Natural killer cell (primary cell): Measurements from ENCODE around the gene SPECC1. TPM values are rescaled to one million over a fixed set of nuclear protein-coding genes. Genes with fewer than 3 reads are reported as not detected.

Experiments
- ATAC-seq, 3 donors: fragments of 150-1000 bp in 2 of 3; fragments of 200-7000 bp in 1 of 3; cut with Tn5 transposase; 1 replicate in 1 of 3; 2 replicates in 2 of 3; pipeline ENCODE4 v1.10.0; 2021; ENCODE audit warnings: mild to moderate bottlenecking in 2 of 3, moderate library complexity in 2 of 3
- DNase-seq, 2 donors: peaks; one replicate each; pipeline versions ENCODE4 v3.0.0 to v3.0.0-alpha.2; 2013 to 2021; ENCODE audit warnings: mixed read lengths in 1 of 2
- H3K27ac ChIP-seq: one replicate; pipeline ENCODE4 v1.5.1; 2013; ENCODE audit warnings: mild to moderate bottlenecking, low read length
- H3K27me3 ChIP-seq: one replicate; pipeline ENCODE4 v1.6.1; 2013; ENCODE audit warnings: low read length; ENCODE audit not compliant: control insufficient read depth, insufficient read depth
- H3K36me3 ChIP-seq: one replicate; pipeline ENCODE4 v1.6.1; 2013; ENCODE audit warnings: low read length; ENCODE audit not compliant: control insufficient read depth, insufficient read depth
- H3K4me1 ChIP-seq: one replicate; pipeline ENCODE4 v1.6.1; 2013; ENCODE audit warnings: low read length; ENCODE audit not compliant: control insufficient read depth, insufficient read depth
- H3K4me3 ChIP-seq: one replicate; pipeline ENCODE4 v1.5.1; 2013; ENCODE audit warnings: low read length
- H3K9me3 ChIP-seq: one replicate; pipeline ENCODE4 v1.6.1; 2013; ENCODE audit warnings: low read length; ENCODE audit not compliant: control insufficient read depth, insufficient read depth
- H3K27ac Mint-ChIP-seq, 2 donors: one replicate each; pipeline ENCODE4 v1.8.0; 2022; ENCODE audit warnings: mild to moderate bottlenecking in 2 of 2, mixed read lengths in 2 of 2, moderate library complexity in 1 of 2
- H3K27me3 Mint-ChIP-seq, 2 donors: one replicate each; pipeline ENCODE4 v1.8.0; 2022; ENCODE audit warnings: low read depth in 2 of 2, mixed read lengths in 2 of 2
- H3K36me3 Mint-ChIP-seq: one replicate; pipeline ENCODE4 v1.8.0; 2022; ENCODE audit warnings: mixed read lengths
- H3K4me1 Mint-ChIP-seq, 2 donors: one replicate each; pipeline ENCODE4 v1.8.0; 2022; ENCODE audit warnings: mixed read lengths in 2 of 2
- H3K4me3 Mint-ChIP-seq: one replicate; pipeline ENCODE4 v1.8.0; 2022; ENCODE audit warnings: mild to moderate bottlenecking, moderate library complexity, mixed read lengths
- H3K9me3 Mint-ChIP-seq, 2 donors: one replicate each; pipeline ENCODE4 v1.8.0; 2022; ENCODE audit warnings: mixed read lengths in 2 of 2
- CTCF ChIP-seq: fragments of 200-600 bp; IDR thresholded peaks from one replicate; pipeline ENCODE4 v1.8.0; 2022; ENCODE audit warnings: antibody characterized with exemption
- WGBS: methylation state at CpG from one replicate; pipeline ENCODE4 v1.1.7; 2013; ENCODE audit warnings: missing lambda C conversion rate; ENCODE audit not compliant: insufficient coverage; 5-methylcytosine and 5-hydroxymethylcytosine counted together
- intact Hi-C: fragments of 100-400 bp; cut with micrococcal nuclease; formaldehyde crosslinking; loops from one replicate; pipeline ENCODE4 v1.14.2; 2022
- total RNA-seq, 4 donors: library from RNA; stranded (reverse); fragments of 120-200 nt in 1 of 4; gene quantifications; one replicate each; pipeline versions ENCODE4 v1.2.3 to v1.2.4, GENCODE V29; 2013 to 2022

Gene SPECC1
- total RNA-seq, 3 donors from 2014 or later (not counting 1 experiment from before 2014, with no cell fraction given) = 29.3 to 45.1 (median 37.2) TPM

GRCh38 chr17:19996502-19996901, 12.7 kb upstream of the SPECC1 start:
- Mint-ChIP-seq H3K27ac (no peak overlapping the region), H3K4me3 (no peak overlapping the region), H3K9me3 (no peaks in the 10 kb centered on the region), H3K27me3 (peaks cover 7 to 21% of the 10 kb centered on the region in 2 donors), H3K4me1 (no peaks in the 10 kb centered on the region), H3K36me3 (no peaks in the 10 kb centered on the region)
- no peak overlapping the region for H3K4me3 ChIP-seq
- DNase-seq = no peak
- intact Hi-C loops = no loop called here
- H3K27me3 ChIP-seq = no peaks in the 10 kb centered on the region
- H3K36me3 ChIP-seq = no peaks in the 10 kb centered on the region
- no peak for TF ChIP-seq CTCF
- no peak overlapping the region for H3K27ac ChIP-seq
- peaks cover 5% of the 10 kb centered on the region for H3K4me1 ChIP-seq
- WGBS = 22% methylated on average over 5 of the region's 5 CpGs
- no peaks in the 10 kb centered on the region for H3K9me3 ChIP-seq
- no peak for ATAC-seq

- peak overlapping the region; percentile 89 for H3K4me3 Mint-ChIP-seq
- peaks cover 10% of the 10 kb centered on the region for H3K27me3 ChIP-seq
- no peaks in the 10 kb centered on the region for H3K9me3 Mint-ChIP-seq
- TF ChIP-seq CTCF = no peak
- peaks cover 10% of the 10 kb centered on the region for H3K4me1 ChIP-seq
- H3K27ac ChIP-seq = no peak overlapping the region
- peak overlapping the region; percentile 59 for H3K4me3 ChIP-seq
- peak in 1 of 2 donors; percentile 47 for DNase-seq
- 35% methylated on average over 35 of the region's 35 CpGs for WGBS
- H3K9me3 ChIP-seq = no peaks in the 10 kb centered on the region
- no peaks in the 10 kb centered on the region for H3K36me3 Mint-ChIP-seq
- H3K27ac Mint-ChIP-seq = peak overlapping the region in 1 of 2 donors; percentile 67
- intact Hi-C loops = no loop called here
- peaks cover 40 to 60% of the 10 kb centered on the region in 2 donors for H3K27me3 Mint-ChIP-seq
- peaks cover 16 to 17% of the 10 kb centered on the region in 2 donors for H3K4me1 Mint-ChIP-seq
- no peaks in the 10 kb centered on the region for H3K36me3 ChIP-seq
- ATAC-seq = peak; percentile 11 to 30 (median 19)
These were observed 712 bp upstream of the SPECC1 start for GRCh38 chr17:20008242-20009051.

- peak overlapping the region in 1 of 2 donors; percentile 67 for H3K27ac Mint-ChIP-seq
- Histone ChIP-seq H3K27me3 (peaks cover 12% of the 10 kb centered on the region), H3K4me3 (peak overlapping the region; percentile 59), H3K36me3 (no peaks in the 10 kb centered on the region), H3K27ac (no peak overlapping the region), H3K4me1 (peaks cover 10% of the 10 kb centered on the region), H3K9me3 (no peaks in the 10 kb centered on the region)
- peaks cover 16 to 17% of the 10 kb centered on the region in 2 donors for H3K4me1 Mint-ChIP-seq
- TF ChIP-seq CTCF = no peak
- 0% methylated on average over 18 of the region's 18 CpGs for WGBS
- H3K9me3 Mint-ChIP-seq = no peaks in the 10 kb centered on the region
- intact Hi-C loops = no loop called here
- no peaks in the 10 kb centered on the region for H3K36me3 Mint-ChIP-seq
- H3K4me3 Mint-ChIP-seq = peak overlapping the region; percentile 89
- H3K27me3 Mint-ChIP-seq = peaks cover 46 to 65% of the 10 kb centered on the region in 2 donors
- ATAC-seq = peak in 1 of 3 donors; percentile 25
- DNase-seq = no peak
These were observed 182 bp upstream of the SPECC1 start for GRCh38 chr17:20009052-20009301.
